ENCODE results near the gene TPST2.

GRCh38 chr22:26635117-26635516 is 45.2 kb upstream of the TPST2 start:
- TF ChIP-seq CTCF (IDR thresholded peaks at IDR 0.05) (no peak), POLR2A (IDR thresholded peaks at IDR 0.05) (no peak)

Measured in esophagus squamous epithelium (tissue), 4 donors.